Activated CD8-positive, alpha-beta memory T cell treated with anti-CD3 and anti-CD28 coated beads for 4 hours (primary cell): ENCODE data around the gene PDC.
"Not testable (repeated sequence)": the region's sequence is repeated elsewhere in the genome, so short reads cannot be mapped to it uniquely, and the experiment has no call there.

Source experiments
- DNase-seq, 2 donors: peaks; one replicate each; pipeline ENCODE4 v3.0.0-alpha.2; 2020; ENCODE audit warnings: low read depth in 2 of 2

PDC gene

DNA sequence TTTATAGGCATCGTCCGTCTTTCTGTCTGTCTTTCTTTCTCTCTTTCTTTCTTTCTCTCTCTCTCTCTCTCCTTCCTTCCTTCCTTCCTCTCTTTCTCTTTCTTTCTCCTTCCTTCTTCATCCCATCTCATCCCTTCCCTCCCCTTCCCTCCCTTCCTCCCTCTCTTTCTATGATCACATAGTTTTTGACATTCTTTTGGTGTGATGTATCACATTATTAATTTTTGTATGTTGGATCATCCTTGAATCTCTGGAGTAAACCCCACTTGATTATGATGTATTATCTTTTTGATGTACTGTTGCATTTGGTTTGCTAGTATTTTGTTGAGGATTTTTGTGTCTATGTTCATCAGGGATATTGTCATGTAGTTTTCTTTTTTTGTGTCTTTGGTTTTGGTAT, 59.5 kb downstream of the PDC start:
- DNase-seq: not testable (repeated sequence)
